ENCODE data around the gene LCN2. TPM values are rescaled to one million over a fixed set of nuclear protein-coding genes. Genes with fewer than 3 reads are reported as not detected.

LCN2 gene
- total RNA-seq, 1 donor from 2014 or later, result 233 TPM

GRCh38 chr9:128159784-128160602 is 10.7 kb downstream of the LCN2 start, which contains the start of gene BBLN:
TSS of gene BBLN (plus strand) at chr9:128160265. CDS start at chr9:128160408, 143 bp downstream.
- Histone ChIP-seq H3K27me3 (ENCODE audit: control insufficient read depth, insufficient read depth, low read length) (no peaks in the 10 kb centered on the region), H3K36me3 (ENCODE audit: control insufficient read depth, insufficient read depth, low read length) (no peaks in the 10 kb centered on the region), H3K4me3 (ENCODE audit: low read depth, low read length) (peak within 1 kb of the TSS; percentile 53)
- no peak for TF ChIP-seq CTCF (IDR thresholded peaks at IDR 0.05; ENCODE audit: insufficient read depth, low read length, poor library complexity, severe bottlenecking)
- no peak for DNase-seq (ENCODE audit: low read depth)

GRCh38 chr9:128160603-128160987 is 11.3 kb downstream of the LCN2 start:
- Histone ChIP-seq H3K36me3 (ENCODE audit: control insufficient read depth, insufficient read depth, low read length) (no peaks in the 10 kb centered on the region), H3K4me3 (ENCODE audit: low read depth, low read length) (peak overlapping the region; percentile 53), H3K27me3 (ENCODE audit: control insufficient read depth, insufficient read depth, low read length) (no peaks in the 10 kb centered on the region)
- no peak for TF ChIP-seq CTCF (IDR thresholded peaks at IDR 0.05; ENCODE audit: insufficient read depth, low read length, poor library complexity, severe bottlenecking)
- DNase-seq (ENCODE audit: low read depth), result no peak

- Histone ChIP-seq H3K4me3 (ENCODE audit: low read depth, low read length) (no peak overlapping the region), H3K36me3 (ENCODE audit: control insufficient read depth, insufficient read depth, low read length) (no peaks in the 10 kb centered on the region), H3K27me3 (ENCODE audit: control insufficient read depth, insufficient read depth, low read length) (no peaks in the 10 kb centered on the region)
- TF ChIP-seq CTCF (IDR thresholded peaks at IDR 0.05; ENCODE audit: insufficient read depth, low read length, poor library complexity, severe bottlenecking), result no peak
- no peak for DNase-seq (ENCODE audit: low read depth)
Measured at GRCh38 chr9:128161215-128161902, 12.1 kb downstream of the LCN2 start.

GRCh38 chr9:128162215-128163026 is 13.2 kb downstream of the LCN2 start:
- no peak overlapping the region for H3K4me3 ChIP-seq (ENCODE audit: low read depth, low read length)
- H3K27me3 ChIP-seq (ENCODE audit: control insufficient read depth, insufficient read depth, low read length), result no peaks in the 10 kb centered on the region
- DNase-seq (ENCODE audit: low read depth), result no peak
- H3K36me3 ChIP-seq (ENCODE audit: control insufficient read depth, insufficient read depth, low read length), result peaks cover 3% of the 10 kb centered on the region
- no peak for TF ChIP-seq CTCF (IDR thresholded peaks at IDR 0.05; ENCODE audit: insufficient read depth, low read length, poor library complexity, severe bottlenecking)

GRCh38 chr9:128163027-128163515 is 13.8 kb downstream of the LCN2 start:
- TF ChIP-seq CTCF (IDR thresholded peaks at IDR 0.05; ENCODE audit: insufficient read depth, low read length, poor library complexity, severe bottlenecking), result no peak
- no peak for DNase-seq (ENCODE audit: low read depth)
- Histone ChIP-seq H3K27me3 (ENCODE audit: control insufficient read depth, insufficient read depth, low read length) (no peaks in the 10 kb centered on the region), H3K36me3 (ENCODE audit: control insufficient read depth, insufficient read depth, low read length) (peaks cover 3% of the 10 kb centered on the region), H3K4me3 (ENCODE audit: low read depth, low read length) (no peak overlapping the region)

Data from kidney epithelial cell (primary cell).